ENCODE measurements around the gene PTPRT. TPM values are rescaled to one million over a fixed set of nuclear protein-coding genes. Genes with fewer than 3 reads are reported as not detected.

The PTPRT gene
- total and polyA plus RNA-seq, 2 experiments from 2014 or later: not detected

- no peaks in the 10 kb centered on the region; the same call in 2 of the 3 replicates for H3K4me1 Mint-ChIP-seq
- Histone ChIP-seq H3K79me2 (replicated peaks; ENCODE audit: insufficient read depth) (no peaks in the 10 kb centered on the region), H3K9me2 (ENCODE audit: insufficient read depth) (no peaks in the 10 kb centered on the region), H3K27ac (ENCODE audit: low read depth) (no peak overlapping the region), H4K20me1 (replicated peaks; ENCODE audit: insufficient read depth) (no peaks in the 10 kb centered on the region), H2AFZ (no peak overlapping the region), H3K4me3 (no peak overlapping the region), H3K4me1 (ENCODE audit: insufficient read depth) (no peaks in the 10 kb centered on the region), H3K27me3 (ENCODE audit: insufficient read depth) (no peaks in the 10 kb centered on the region), H3F3A (replicated peaks; ENCODE audit: low read depth) (no peaks in the 10 kb centered on the region), H3K4me2 (no peak overlapping the region), H3K36me3 (ENCODE audit: insufficient read depth) (0 out of 2 replicates have a peak, but pooled peaks cover 2% of the 10 kb centered on the region)
- peaks cover 88% of the 10 kb centered on the region for H3K9me3 Mint-ChIP-seq
- H3K27me3 Mint-ChIP-seq (ENCODE audit: insufficient read depth, low read depth, poor library complexity): peaks cover 4% of the 10 kb centered on the region
- no peak overlapping the region for H3K27ac Mint-ChIP-seq
- no peak for TF ChIP-seq NANOG (IDR thresholded peaks at IDR 0.05; ENCODE audit: borderline replicate concordance)
- no peak for TF ChIP-seq EZH2phosphoT487 (IDR thresholded peaks at IDR 0.05; ENCODE audit: unreplicated experiment)
- TF ChIP-seq STAT1 (IDR thresholded peaks at IDR 0.05; ENCODE audit: unreplicated experiment): no peak
- H3K4me3 Mint-ChIP-seq: no peak overlapping the region
- no peak for DNase-seq (ENCODE audit: low spot score)
- ATAC-seq: no peak
- peaks cover 22% of the 10 kb centered on the region for H3K36me3 Mint-ChIP-seq (ENCODE audit: low read depth)
Observed at GRCh38 chr20:42959996-42960395, 229.7 kb downstream of the PTPRT start.

GRCh38 chr20:42958367-42959069 lies 231.2 kb downstream of the PTPRT start:
- Histone ChIP-seq H3K9me2 (ENCODE audit: insufficient read depth) (no peaks in the 10 kb centered on the region), H3K27ac (ENCODE audit: low read depth) (no peak overlapping the region), H4K20me1 (replicated peaks; ENCODE audit: insufficient read depth) (no peaks in the 10 kb centered on the region), H3K4me3 (no peak overlapping the region), H3K79me2 (replicated peaks; ENCODE audit: insufficient read depth) (no peaks in the 10 kb centered on the region), H3K4me2 (no peak overlapping the region), H3K4me1 (ENCODE audit: insufficient read depth) (no peaks in the 10 kb centered on the region), H3K27me3 (ENCODE audit: insufficient read depth) (no peaks in the 10 kb centered on the region), H3K36me3 (ENCODE audit: insufficient read depth) (peaks cover 2% of the 10 kb centered on the region; the same call in 1 of the 2 replicates), H3F3A (replicated peaks; ENCODE audit: low read depth) (no peaks in the 10 kb centered on the region), H2AFZ (no peak overlapping the region)
- no peak for DNase-seq (ENCODE audit: low spot score)
- Mint-ChIP-seq H3K27ac (no peak overlapping the region), H3K4me3 (no peak overlapping the region), H3K36me3 (ENCODE audit: low read depth) (peaks cover 28% of the 10 kb centered on the region), H3K4me1 (no peaks in the 10 kb centered on the region), H3K27me3 (ENCODE audit: insufficient read depth, low read depth, poor library complexity) (peaks cover 6% of the 10 kb centered on the region), H3K9me3 (peaks cover 89% of the 10 kb centered on the region)
- TF ChIP-seq ETS1 (IDR thresholded peaks at IDR 0.05) (no peak), ZNF462 (CRISPR knock-in tag; IDR thresholded peaks at IDR 0.05) (no peak)
- no peak for ATAC-seq
